RCC 7860 (cell line): Measurements from ENCODE around the gene FAM24A.
"Not testable (repeated sequence)": the region's sequence is repeated elsewhere in the genome, so short reads cannot be mapped to it uniquely, and the experiment has no call there.

Experiments used
- DNase-seq: peaks from one replicate; pipeline ENCODE4 v3.0.0-alpha.2; 2015; ENCODE audit warnings: low spot score
- FAIRE-seq: peaks from 2 replicates; lab custom pipeline; 2012; peaks lifted over from hg19 to GRCh38; lab: Jason Lieb, UNC

Gene FAM24A, protein sequence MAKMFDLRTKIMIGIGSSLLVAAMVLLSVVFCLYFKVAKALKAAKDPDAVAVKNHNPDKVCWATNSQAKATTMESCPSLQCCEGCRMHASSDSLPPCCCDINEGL

DNA sequence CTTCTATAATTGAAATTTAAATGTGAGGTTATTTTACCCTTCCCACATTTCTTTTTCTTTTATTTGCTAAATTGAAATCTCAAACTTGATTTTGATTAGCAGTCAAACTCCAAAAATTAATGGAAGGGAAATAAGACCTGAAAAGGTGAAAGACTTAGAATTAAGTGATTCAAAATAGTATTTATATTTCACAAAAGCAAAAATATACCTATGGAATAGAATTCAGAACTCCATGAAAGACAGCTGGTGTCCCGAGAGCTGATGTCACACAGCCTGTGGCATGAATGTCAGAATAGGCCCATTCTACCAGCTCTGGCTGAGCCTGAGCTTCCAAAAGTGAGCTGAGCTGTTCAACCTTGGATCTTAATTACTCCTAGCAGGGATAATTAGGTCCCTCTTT lies at the start of gene FAM24A:
FAM24A (plus strand) TSS at position 301 of the 400 bp plus-strand sequence. CDS start 1,025 bp downstream, outside the sequence.
- no peak for FAIRE-seq

DNA sequence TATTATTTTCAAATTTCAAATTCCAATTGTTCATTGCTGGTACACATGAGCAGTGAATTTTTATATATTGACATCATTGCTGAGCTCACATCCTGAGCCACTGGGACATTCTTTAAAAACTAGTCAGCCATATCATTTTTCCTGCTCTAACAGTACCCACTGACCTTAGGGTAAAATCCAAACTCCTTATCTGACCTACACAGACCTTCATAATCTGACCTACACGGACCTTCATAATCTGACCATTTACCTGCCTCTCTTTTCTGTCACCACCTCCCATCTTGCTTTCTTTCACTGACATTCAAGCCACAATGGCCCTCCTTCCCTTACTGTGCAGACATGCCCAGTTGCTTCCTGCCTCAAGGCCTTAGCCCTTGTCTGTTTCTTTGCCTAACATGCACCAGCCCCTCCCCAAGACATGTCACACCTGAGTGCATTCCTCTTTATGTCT lies 48.7 kb upstream of the FAM24A start:
- DNase-seq (peak; percentile 70), FAIRE-seq (peak; percentile 73)

More for the DNA sequence above, at the start of gene FAM24A:
- no peak for DNase-seq

DNA sequence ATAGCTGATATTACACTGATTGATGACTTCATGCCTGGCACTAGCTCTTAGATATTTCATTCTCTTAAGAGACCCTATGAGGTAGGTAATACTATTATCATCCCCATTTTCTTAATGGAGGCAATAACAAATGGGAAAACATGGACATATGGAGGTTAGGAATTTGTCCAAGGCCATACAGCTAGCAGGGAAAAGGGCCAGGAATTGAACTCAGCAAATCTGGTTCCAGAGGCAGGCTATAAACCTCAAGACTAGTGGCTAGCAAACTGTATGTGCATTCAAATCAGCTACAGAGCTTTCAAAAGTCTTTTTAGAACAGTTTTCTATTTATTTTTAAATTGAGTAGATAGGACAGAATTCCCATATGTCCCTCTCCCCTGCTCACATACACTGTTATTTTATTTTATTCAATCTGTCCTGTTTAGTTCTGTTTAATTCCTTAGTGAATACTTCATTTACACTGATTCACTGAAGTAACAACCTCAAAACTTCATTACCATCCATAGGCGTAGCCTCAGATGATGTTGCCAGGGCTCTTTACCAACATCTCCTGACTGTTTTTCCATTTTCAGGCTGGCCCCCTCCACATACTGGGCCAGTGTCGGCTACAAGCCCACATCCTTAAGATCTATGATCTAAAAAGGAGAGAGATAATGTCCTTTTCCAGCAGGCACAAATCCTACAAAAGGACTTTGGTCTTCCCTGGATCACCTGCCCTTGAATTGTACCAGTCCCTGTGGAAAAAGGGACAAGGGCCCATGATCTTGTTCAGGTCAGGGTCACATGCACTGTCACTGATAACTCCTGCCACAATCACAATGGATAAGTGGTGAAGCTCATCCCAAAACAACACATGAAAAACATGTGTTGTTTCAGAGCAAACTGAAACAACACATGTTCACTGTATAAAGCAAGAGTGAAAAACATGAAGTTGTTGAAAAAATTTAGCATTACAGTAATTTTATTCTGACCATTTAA lies 46.9 kb upstream of the FAM24A start:
- FAIRE-seq: no peak
- DNase-seq: no peak

DNA sequence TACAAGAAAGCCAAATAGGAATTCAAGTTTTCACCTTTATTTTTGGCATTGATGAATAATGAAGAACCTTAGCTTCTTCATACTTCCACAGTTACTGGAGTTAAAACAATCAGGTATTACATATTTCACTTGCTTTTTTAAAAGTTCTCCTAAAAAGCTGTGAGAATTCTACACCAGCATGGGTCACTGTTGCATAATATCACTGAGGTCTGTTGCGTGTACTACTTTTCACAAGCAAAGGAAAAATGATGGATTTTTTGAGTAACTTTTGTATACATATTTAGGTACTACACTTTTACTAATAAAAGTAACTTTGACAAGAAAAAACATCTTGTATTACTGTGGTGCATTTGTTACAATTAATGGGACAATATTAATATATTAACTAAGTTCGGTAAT lies 46.2 kb upstream of the FAM24A start:
- DNase-seq (no peak), FAIRE-seq (no peak)

DNA sequence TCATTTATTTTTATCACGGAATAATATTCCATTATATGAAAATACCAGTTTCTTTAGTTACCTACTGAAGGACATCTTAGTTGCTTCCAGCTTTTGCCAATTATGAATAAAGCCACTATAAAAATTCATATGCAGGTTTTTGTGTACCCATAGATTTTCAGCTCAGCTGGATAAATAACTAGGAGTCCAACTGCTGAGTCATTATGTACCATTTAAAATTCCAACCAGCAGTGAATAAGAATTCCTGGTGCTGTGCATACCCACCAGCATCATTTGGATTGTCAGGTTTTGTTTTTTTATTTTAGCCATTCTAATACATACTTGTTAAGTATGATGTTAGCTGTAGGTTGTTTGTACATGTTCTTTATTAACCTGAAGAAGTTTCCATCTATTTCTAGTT lies 45.5 kb upstream of the FAM24A start:
- FAIRE-seq (no peak), DNase-seq (no peak)

DNA sequence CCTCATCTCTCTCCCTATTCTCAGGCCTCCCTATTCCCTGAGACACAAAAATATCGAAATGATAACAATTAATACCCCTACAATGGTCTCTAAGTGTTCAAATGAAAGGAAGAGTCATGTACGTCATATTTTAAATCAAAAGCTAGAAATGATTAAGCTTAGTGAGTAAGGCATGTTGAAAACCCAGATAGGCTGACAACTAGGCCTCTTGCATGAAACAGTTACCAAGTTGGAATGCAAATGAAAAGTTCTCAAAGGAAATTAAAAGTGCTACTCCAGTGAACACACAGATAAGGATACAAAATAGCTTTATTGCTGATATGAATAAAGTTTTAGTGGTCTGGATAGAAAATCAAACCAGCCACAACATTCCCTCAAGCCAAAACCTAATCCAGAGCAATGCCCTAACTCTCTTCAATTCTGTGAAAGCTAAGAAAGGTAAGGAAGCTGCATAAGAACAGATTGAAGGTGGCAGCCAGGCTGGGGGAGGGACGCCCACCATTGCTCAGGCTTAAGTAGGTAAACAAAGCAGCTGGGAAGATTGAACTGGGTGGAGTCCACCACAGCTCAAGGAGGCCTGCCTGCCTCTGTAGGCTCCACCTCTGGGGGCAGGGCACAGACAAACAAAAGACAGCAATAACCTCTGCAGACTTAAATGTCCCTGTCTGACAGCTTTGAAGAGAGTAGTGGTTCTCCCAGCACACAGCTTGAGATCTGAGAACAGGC lies 43.5 kb upstream of the FAM24A start:
- FAIRE-seq, DNase-seq: not testable (repeated sequence)

DNA sequence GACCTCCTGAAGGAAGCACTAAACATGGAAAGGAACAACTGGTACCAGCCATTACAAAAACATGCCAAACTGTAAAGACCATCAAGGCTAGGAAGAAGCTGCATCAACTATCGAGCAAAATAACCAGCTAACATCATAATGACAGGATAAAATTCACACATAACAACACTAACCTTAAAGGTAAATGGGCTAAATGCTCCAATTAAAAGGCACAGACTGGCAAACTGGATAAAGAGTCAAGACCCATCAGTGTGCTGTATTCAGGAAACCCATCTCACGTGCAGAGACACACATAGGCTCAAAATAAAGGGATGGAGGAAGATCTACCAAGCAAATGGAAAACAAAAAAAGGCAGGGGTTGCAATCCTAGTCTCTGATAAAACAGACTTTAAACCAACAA lies 41.6 kb upstream of the FAM24A start:
- not testable (repeated sequence) for FAIRE-seq, DNase-seq

DNA sequence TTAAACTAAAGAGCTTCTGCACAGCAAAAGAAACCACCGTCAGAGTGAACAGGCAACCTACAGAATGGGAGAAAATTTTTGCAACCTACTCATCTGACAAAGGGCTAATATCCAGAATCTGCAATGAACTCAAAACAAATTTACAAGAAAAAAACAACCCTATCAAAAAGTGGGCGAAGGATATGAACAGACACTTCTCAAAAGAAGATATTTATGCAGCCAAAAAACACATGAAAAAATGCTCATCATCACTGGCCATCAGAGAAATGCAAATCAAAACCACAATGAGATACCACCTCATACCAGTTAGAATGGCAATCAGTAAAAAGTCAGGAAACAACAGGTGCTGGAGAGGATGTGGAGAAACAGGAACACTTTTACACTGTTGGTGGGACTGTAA lies 38.5 kb upstream of the FAM24A start:
- DNase-seq, FAIRE-seq: not testable (repeated sequence)

DNA sequence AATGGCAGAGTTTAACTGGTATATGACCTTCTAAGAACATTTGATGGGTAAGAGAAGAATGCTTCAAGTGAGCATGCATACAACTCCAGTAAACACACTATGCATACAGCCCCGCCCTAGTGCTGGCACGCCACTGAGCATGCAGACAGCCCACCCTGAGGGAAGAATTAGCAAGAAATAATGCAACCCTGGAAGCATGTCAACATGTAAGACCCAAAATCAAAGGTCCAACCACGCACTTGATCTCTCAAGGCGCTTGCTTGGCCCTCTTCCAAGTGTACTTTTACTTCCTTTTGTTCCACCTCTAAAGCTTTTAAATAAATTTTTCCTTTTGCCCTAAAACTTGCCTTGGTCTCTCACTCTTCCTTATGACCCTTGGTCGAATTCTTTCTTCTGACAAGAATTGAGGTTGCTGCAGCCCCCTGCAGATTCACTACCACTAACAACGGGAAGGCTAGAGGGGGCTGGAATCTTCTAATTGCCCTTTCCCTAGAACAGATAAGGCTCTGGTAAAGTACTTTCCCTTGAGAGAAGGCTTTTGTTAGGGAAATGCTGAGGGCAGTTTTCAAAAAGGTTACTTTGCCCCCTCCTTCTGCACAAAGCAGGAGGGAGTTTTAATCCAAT lies 34.5 kb upstream of the FAM24A start:
- FAIRE-seq (no peak), DNase-seq (no peak)

DNA sequence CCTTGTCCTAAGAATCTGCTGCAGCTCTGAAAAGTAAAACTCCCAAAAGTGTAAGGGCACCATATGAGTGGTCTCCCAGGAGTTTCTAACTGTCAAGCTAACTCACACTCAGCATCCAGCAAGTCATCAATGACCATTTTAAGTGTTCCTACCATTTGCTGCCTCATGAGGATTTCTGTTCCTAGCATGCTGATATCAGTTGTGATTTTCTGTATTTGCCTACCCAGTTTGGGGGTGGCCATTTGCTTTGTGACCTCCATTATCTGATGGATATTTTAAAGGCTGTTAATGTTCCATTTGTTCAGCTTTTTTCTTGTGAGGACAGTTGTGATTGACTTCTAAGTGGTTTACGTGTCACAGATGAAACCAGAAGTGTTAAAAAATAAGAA lies 33.9 kb upstream of the FAM24A start:
- DNase-seq: no peak
- no peak for FAIRE-seq

DNA sequence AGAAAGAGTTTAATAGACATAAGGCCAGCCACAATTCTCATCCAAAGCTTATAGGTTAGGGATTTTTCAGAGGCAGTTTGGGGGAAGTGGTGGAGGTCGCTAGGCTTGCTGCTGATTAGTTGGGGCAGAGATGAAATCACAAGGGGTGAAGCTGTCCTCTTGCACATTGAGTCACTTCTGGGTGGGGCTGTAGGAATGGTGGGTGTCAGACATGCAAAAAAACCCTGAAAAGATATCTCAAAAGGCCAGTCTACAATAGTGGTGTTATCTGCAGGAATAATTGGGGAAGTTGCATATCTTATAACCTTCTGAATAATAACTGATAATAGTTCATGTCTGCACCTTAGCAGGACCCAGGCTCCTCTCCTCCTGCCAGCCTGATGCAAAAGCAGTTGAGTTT lies 33.1 kb upstream of the FAM24A start:
- no peak for DNase-seq
- FAIRE-seq: no peak

DNA sequence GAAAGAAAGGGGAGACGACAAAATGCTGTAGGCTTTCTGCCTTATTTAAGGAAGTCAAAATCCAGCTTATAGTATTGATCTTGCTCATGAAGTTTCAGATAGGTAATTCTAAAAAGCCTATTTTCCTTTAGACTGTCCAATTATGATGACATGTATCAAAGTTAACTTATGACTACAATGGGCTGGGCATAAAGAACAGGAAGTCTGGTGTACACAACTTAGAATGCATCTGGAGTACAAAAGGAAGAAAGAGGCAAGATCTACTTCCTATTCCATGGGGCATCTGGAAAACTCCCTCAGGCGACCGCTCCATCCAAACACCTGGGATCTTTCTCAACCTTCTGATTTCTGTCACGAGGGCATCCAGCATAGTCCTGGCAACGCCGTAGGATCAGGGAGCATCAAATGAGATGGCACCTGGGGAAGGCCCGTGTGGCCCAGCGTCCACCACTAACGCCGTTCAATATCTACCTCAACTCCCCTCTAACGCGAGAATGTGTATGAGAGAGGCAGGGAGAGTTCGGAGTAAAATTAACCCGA lies 31.5 kb upstream of the FAM24A start:
- DNase-seq (no peak), FAIRE-seq (no peak)

DNA sequence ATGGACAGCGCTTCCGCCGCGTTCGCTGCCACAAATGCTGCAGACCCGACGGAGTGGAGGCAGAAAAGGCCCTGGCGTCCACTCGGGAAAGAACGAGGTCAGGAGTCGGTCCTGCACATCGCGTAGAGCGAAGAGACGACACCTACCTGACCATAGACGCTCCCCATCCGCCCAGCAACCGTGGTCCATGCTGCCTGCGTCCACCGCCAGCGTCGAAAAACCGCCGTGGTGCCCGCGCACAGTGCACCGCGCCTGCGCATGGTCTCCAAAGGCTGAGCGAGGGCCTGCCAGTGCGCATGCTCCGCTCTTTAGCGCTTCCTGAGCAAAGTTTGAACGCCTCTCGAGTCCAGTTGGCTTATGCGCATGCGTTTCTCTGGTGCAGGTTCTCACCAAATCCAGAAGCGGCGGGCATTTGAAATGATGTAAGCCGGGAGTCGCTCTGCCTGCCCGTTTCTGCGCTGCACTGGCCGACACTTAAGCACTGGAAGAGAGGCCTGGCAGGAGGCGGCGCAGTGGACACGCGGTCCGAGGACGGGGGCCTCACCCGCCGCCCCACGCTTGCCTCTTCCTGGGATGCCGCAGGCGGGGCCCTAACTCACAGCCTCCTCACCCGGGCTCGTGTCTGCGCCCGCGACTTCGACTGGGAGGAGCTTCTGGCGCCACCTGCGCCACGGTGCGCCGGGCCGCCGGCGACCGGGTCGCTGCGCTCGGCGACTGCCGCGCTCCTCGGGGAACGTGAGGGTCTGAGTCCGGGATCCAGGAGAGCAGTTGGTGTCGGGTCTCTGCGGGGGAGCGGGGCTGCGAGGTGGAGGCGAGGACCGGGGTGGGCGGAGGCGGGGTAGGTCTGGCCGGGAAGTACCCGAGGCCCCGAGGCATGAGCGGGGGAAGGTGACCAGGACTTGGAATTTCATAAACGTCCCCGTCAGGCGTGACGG lies 30.8 kb upstream of the FAM24A start, which contains the start of gene FAM24B:
FAM24B (minus strand) TSS at position 243 of the 935 bp plus-strand sequence. CDS start 29,066 bp downstream, outside the sequence.
- FAIRE-seq (no peak), DNase-seq (no peak)

DNA sequence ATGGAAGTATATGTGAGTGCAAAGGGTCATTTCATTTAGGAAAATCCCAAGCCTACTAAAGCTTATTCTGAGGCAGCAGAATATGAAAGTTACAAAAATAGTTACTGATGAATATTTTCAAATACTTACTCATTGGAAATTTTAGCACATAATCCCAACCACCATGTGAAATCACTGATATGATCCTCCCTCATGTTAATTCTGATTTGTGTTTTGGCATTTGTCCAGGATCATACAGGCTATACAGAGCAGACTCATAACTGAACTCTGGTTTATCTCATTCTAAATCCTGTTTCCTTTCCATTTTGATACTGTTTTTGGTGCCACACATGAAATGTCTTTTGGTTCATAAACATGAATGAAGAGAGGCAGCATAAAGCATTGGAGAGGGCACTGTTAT lies 27.6 kb upstream of the FAM24A start:
- DNase-seq (no peak), FAIRE-seq (no peak)

DNA sequence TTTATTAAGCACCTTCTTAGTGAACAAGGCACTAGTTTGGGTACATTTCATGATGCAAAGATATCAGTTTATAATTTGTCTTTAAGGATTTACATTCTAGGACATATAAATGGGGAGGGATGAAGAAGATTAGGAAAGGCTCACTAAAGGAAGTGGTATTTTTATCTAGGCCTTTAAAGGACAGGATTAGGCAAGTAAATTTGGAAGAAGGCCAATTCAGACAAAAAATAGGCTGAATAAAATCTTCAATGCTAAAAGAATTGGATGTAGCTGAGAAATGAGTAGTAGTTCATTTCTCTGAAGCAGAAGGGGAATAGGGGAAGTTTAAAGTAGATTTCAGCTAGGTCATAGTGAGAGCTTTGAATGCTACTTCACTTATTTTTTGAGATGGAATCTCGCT lies 26.2 kb upstream of the FAM24A start:
- FAIRE-seq (no peak), DNase-seq (no peak)

DNA sequence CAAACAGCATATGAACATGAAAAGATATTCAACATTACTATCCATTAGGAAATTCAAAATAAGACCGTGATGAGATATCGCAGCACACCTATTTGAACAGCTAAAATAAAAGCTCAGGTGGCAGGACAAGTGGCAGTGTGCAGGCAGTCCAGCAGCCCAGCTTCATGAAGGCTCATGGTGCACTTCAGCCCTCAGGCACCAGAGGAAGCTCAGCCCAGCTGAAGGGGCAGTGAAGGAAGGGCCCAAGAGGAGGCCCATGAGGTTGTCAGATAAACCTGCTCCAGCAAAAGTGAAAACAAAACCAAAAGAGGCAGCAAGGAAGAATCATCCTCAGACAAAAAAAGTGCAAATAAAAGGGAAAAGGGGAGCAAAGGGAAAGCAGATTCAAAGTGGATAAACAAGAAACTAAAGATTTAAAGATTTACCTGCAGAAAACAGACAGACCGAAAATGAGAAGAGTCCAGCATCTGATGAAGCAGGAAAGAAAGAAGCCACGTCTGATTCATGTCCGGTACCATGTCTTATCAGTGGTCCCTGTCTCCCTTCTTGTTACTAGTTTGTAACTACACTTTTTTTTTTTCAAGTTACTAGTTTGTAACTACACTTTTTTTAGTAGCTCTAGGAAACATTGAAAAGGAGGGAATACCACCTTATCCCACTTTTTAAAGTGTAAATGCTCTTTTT lies 16.0 kb upstream of the FAM24A start:
- DNase-seq (no peak), FAIRE-seq (no peak)

DNA sequence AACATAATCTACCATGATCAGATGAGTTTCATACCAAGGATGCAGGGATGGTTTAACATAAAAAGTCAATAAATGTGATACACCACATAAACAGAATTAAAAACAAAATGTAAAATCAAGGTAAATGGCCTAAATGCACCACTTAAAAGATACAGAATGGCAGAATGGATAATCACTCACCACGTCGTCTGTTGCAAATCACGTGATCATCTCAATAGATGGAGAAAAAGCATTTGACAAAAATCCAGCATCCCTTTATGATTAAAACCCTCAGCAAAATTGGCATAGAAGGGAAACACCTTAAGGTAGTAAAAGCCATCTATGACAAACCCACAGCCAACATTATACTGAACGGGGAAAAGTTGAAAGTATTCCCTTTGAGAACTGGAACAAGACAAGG lies 6.5 kb upstream of the FAM24A start:
- not testable (repeated sequence) for FAIRE-seq, DNase-seq

DNA sequence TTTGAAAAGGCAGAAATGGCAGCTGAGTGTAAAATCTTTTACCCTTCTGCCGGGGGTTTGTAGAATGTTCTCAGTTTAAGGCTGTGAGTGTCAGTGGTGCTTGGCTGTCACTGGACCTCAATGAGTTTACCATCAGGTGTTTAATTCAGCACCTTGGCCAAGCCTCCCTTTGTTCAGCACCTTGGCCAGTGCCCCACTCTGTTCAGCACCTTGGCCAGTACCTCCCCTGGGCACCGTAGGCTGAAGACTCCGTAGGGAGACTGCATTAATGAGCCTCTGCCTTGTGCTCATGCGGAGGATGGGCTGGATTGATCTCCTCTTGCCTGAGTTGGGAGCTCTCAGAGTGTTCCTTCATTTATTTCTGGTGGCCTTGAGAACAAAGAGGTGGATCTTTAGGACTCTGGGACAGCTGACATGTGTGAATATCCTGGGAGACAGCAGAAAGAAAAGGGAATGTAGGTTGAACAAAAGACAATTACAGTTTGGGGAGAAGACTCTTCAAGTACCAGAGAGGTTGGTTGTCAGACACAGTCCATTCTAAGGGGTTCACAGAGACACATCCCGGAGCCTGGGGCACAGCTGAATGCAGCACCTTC lies 1.6 kb downstream of the FAM24A start:
- no peak for FAIRE-seq
- DNase-seq: peak; percentile 16

DNA sequence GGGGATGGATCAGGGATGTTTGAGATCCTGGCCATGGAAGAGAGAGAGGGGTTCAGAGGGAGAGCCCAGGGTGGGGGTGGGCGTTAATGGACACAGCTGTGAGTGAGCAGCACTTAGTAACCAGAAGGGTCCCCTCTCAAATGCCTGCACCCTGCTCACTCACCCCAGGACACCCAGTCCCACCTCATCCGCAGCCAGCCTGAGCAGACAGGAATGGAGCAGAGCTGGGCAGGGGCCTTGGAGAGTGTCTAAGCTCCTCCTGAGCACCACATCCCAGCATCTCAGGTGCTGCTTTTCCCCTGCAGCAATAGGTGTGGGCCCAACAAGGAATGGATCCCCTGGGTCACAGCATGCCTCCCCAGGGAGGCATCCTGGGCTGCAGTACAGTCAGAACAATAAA lies 5.3 kb downstream of the FAM24A start:
- FAIRE-seq (no peak), DNase-seq (no peak)
